Right kidney (tissue), 1 donor: ENCODE measurements around the gene UBAC2.
"Not testable (repeated sequence)": the region's sequence is repeated elsewhere in the genome, so short reads cannot be mapped to it uniquely, and the experiment has no call there.

ENCODE experiments used
- DNase-seq: peaks from one replicate; pipeline ENCODE4 v3.0.0-alpha.2; 2016

UBAC2 gene

GRCh38 chr13:99211421-99212035 is 10.9 kb downstream of the UBAC2 start:
- no peak for DNase-seq

DNA sequence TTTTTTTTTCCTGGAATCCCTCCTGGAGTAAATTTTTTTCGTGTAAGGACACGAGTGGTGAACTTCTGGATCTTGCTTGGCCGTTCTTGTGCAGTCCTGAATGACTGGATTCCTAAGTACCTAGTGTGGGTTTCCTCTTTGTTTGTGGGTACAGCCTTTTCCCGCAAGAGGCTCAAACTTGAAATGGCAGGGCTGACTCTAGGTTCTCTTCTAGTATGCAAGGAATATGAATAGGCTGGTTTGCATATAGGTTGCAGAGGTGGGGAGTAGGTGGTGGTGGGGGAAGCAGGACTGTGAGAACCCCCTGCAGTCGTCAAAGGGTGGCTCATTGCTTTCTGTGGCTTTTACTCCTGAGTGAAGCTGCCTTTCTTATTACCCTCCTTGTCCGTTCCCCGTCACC is 13.6 kb downstream of the UBAC2 start:
- DNase-seq = no peak

DNA sequence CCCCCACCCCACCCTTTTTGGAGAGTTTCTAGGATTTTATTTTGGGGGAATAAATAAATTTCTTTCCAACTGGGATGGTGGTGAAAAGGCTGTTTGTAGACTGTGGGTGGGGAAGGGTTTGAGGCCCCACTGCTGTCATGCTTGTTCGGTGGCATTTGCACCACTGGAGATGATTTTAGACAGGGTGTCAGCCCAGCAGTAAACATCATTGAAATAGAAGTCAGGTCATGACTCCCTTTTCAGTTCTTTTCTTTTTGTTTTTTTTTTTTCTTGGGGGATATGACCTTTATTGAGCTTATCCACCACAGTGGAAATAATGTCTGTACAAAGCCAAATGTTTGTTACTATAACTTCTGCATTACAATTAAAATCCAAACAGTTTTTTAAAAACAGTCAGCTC is 14.1 kb downstream of the UBAC2 start:
- DNase-seq = no peak

GRCh38 chr13:99215184-99215830 is 14.7 kb downstream of the UBAC2 start:
- DNase-seq = no peak

- DNase-seq = no peak
These were observed 16.9 kb downstream of the UBAC2 start for GRCh38 chr13:99217461-99218110.

DNA sequence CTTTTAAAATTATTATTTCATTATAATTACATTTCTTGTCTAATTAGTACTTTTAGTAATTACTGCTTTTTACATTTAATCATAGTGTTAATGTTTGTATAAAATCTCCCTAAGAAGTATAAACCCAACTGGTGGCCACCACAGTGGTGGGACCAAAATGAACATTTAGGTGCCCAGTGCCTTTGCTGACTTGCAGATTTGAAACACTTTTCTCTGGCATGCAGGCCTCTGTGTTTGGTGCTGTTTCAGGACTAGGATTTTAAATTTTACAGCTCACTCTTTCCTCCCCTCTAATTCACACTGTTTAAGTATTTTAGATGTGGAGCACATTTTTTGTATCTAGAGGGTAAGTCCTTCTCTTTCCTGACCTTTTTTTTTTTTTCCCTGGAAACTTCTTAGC is 17.5 kb downstream of the UBAC2 start:
- DNase-seq = no peak

DNA sequence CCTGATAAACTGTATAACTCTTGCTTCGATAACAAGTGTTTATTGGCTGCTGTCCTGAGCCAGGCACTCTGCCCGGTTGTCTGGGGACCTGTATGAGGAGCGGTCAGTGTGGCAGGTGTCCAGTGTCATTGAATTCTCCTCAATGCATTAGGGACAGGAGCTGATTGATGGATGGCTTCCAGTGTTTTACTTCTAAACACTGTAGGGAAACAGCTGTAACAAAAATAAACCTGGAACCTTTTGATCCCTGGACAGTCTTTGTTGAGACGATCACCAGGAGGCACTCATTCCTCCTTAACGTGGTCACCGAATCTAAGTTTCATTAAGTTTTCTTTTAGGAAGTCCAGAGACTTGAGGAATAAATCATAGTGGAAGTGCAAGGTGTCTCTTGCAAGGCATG is 17.9 kb downstream of the UBAC2 start:
- no peak for DNase-seq

GRCh38 chr13:99218969-99219368 is 18.3 kb downstream of the UBAC2 start:
- no peak for DNase-seq

DNA sequence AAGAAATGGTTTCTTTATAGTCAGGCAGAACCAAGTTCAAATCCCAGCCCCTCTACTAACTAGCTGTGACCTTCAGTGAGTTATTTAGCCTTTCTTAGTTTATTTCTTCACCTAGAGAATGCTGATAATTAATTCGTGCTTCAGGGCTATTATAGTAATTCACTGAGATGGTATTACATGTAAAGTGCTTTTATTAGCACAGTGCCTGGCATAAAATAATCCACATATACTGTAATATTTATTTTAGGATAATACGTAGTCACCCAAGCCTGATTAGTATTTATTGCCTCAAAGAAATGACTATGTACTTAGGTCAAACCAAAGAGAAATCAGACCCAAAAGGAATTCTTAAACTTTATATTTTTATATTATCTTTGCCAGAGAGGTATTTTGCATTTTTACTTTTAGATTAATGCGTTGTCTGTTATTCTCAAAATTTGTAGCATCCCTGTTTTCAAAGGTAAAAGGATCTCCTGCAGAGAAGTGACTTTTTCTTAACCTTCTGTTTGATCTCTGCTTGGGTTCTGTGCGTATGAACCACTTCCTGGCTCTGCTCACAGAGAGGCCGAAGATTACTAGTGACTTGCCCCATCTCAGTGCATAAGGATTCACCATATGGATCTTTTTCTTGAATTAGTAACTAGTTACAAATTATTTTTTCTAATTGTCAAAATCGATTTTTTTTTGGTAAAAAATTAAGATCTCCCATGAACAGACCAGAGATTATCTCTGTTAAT is 19.7 kb downstream of the UBAC2 start:
- no peak for DNase-seq

- DNase-seq = no peak
These were observed 21.0 kb downstream of the UBAC2 start for GRCh38 chr13:99221567-99222239.

DNA sequence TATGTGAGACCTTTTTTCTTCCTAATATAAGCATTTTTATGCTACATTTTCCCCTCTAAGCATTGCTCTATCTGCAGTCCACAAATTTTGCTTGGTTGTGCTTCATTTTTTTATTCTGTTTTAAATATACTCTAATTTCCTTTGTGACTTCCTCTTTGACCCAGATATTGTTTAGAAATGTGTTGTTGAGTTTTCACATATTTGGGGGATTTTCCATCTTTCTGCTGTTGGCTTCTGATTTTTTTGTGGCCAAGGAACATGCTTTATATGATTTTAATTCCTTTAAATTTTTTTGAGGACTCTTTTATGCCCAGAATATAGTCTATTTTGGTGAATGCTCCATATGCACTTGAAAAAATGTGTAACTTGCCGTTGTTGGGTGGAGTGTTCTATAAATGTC is 22.9 kb downstream of the UBAC2 start:
- no peak for DNase-seq

DNA sequence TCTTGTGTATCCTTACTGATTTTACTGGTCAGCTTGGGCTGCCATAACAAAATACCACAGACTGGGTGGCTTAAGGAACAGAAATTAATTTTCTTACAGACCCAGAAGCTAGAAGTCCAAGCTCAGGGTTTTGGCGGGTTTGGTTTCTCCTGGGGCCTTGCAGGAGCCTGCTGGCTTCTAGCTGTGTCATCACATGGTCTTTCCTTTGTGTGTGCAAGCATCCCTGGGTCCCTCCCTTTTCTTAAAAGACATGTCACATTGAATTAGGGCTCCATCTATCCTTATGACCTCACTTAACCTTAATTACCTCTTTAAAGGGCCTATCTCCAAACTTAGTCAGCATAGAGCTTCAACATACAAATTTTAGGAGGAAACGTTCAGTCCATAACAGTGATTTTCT is 23.4 kb downstream of the UBAC2 start:
- no peak for DNase-seq

GRCh38 chr13:99225078-99225477 is 24.4 kb downstream of the UBAC2 start:
- no peak for DNase-seq

- DNase-seq = no peak
These were observed 25.9 kb downstream of the UBAC2 start for GRCh38 chr13:99226513-99226912.

GRCh38 chr13:99227331-99227900 is 26.8 kb downstream of the UBAC2 start:
- no peak for DNase-seq

DNA sequence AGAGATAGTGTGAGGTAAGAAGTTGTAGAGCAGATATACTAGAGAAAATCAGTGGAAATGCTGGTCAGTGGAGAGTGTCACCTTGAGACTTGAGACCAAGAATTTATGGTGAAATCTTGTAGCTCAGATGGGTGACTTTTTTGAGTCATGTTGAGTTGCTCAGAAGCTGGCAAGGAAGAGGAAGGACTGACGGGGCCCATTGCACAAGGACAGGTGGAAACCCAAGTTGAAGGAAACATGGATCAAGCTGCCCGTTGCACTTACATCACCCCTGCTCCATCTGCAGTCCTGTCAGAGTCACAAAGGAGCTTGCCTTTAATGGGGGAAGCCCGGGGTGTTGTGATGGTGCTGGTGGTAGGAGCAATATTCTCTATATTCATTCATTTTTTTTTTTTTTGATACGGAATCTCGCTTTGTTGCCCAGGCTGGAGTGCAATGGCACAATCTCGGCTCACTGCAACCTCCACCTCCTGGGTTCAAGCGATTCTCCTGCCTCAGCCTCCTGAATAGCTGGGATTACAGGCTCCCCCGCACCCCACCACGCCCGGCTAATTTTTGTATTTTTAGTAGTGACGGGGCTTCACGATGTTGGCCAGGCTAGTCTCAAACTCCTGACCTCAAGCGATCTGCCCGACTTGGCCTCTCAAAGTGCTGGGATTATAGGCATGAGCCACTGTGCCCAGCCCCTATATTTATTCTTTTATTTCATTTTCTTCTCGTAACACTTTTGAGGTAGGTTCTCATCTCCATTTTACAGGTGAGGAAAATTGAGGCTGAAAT is 27.4 kb downstream of the UBAC2 start:
- DNase-seq = no peak

DNA sequence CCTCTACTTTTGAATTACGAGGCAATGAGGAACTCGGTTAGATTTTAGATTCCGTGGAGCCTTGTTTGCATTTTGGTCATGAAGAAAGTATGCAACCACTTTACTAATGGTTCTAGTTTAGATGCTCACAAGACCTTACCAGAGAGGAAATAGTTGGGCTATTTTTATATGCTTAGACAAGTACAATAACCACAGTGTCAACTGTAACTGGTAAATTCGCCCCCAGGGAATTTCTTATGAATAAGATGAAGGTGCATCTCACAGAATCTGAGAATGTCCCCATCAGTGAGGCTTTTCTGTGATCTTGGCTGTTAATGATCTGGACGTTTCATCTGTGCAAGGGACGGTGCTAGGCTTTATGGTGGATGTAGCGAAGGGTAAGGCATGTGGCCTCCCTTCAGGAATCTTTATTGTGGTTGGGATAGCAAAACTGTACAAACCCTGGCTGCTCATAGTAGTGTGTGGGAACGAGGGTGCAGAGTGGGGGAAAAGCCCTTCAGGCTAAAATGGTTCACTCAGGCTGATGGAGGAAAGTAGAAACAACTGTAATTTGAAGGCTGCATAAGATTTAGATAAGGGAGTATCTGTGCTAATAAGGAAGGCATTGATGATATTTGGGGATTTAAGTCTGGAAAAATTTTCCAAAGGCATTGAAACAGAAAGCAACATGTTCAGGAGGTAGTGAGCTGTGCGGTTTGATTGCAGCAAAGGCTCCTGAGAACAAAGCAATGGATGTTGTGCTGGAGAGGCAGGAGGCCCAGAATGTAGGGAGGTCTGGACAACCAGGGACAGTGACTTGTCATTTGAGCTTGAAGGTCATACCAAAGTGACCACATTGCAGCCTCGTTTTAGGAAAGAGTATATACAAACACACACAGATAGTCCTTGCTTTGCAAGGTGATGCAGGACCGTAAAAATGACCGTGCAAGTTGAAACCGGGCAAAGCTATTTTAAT is 28.4 kb downstream of the UBAC2 start:
- DNase-seq = peak; percentile 14

DNA sequence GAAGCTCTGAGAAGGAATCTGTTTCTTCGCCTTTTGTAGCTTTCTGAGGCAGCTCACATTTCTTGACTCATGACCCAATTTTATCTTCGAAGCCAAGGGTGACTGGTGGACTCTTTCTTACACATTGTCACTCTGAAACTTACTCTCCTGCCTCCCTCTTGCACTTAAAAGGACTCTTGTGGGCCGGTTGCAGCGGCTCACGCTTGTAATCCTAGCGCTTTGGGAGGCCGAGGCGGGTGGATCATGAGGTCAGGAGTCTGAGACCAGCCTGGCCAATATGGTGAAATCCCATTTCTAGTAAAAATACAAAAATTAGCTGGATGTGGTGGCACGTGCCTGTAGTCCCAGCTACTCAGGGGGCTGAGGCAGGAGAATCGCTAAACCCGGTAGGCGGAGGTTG is 29.9 kb downstream of the UBAC2 start:
- not testable (repeated sequence) for DNase-seq

GRCh38 chr13:99230991-99231390 is 30.3 kb downstream of the UBAC2 start:
- DNase-seq = no peak

DNA sequence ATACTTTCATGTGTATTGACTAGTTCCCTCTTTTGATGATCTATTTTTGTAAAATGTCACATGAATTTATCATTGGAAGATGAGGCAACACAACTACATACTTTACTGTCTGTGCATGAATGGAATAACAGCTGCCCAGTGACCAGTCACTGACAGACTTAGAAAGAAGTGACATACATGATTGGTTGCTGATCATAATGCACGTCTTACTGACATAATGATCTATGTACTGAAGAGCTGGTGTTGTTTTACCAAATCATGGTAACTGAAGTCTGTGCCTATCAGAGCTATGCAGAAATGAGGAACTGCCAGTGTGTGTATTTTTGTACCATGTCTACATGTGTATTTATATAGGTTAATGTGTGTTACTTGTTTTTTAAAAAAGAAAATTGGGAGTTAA is 31.1 kb downstream of the UBAC2 start:
- DNase-seq = no peak
